RCC 7860 (cell line): Measurements from ENCODE around the gene ZMYND12.
"Not testable (repeated sequence)": the region's sequence is repeated elsewhere in the genome, so short reads cannot be mapped to it uniquely, and the experiment has no call there.

Source experiments
- DNase-seq: peaks from one replicate; pipeline ENCODE4 v3.0.0-alpha.2; 2015; ENCODE audit warnings: low spot score
- FAIRE-seq: peaks from 2 replicates; lab custom pipeline; 2012; peaks lifted over from hg19 to GRCh38; lab: Jason Lieb, UNC

ZMYND12 gene, protein sequence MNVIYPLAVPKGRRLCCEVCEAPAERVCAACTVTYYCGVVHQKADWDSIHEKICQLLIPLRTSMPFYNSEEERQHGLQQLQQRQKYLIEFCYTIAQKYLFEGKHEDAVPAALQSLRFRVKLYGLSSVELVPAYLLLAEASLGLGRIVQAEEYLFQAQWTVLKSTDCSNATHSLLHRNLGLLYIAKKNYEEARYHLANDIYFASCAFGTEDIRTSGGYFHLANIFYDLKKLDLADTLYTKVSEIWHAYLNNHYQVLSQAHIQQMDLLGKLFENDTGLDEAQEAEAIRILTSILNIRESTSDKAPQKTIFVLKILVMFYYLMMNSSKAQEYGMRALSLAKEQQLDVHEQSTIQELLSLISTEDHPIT

GRCh38 chr1:42456010-42456753 is at the start of gene ZMYND12, which contains the start of gene PPCS:
Gene ZMYND12, minus strand, starts transcription at chr1:42456022. Its CDS starts 25 bp downstream, at chr1:42455997.
Gene PPCS, plus strand, starts transcription at chr1:42456543. Its CDS starts 23 bp downstream, at chr1:42456566.
- DNase-seq (peak; percentile 60), FAIRE-seq (no peak)

DNA sequence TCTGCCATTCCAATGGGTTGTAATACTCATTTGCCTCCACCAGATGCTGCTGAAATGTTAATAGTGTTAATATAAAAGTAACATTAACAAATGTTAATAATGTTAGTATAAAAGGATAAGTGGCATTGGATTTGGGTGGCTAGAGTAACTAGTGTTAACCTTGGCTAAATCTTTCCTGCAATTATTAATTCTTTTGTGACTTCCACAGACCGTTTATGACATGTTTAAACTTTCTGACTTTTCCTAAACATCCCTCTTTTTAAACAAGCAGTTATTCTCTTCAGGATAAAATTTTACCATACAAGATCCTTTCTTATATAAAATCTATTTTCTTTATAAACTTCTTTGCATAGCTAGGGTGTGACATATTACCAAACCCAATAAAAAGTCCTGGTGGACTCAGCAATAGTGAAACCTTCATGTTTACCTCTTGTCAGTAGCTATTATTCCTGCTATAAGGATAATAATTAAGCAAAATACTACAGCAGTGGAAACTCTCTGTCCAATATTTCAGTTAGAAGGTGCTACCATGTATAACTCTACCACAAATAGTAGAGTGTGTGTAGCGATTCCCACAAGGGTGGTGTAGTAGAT is 48.8 kb upstream of the ZMYND12 start:
- no peak for FAIRE-seq
- DNase-seq, result no peak

- DNase-seq, FAIRE-seq: not testable (repeated sequence)
These were observed 46.2 kb upstream of the ZMYND12 start for GRCh38 chr1:42502031-42502430.

- no peak for FAIRE-seq
- DNase-seq, result no peak
These were observed 34.4 kb upstream of the ZMYND12 start for GRCh38 chr1:42490237-42490636.

- peak; percentile 93 for DNase-seq
- FAIRE-seq, result peak; percentile 81
These were observed 28.6 kb upstream of the ZMYND12 start for GRCh38 chr1:42484382-42484781.

GRCh38 chr1:42482635-42483153 is 26.9 kb upstream of the ZMYND12 start:
- DNase-seq (no peak), FAIRE-seq (no peak)

DNA sequence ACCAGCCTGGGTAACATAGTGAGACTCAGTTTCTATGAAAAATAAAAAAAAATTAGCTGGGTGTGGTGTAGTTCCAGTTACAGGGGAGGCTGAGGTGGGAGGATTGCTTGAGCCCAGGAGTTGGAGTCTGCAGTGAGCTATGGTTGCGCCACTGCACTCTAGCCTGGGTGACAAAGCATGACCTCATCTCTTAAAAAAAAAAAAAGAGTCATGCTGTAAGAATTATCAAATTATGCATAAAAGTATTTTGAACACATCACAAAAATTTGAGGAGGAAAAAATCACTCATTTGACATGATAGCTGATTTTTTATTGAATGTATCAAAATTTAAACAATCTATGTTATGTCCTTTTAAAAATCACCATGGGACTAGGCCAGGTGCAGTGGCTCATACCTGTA is 25.1 kb upstream of the ZMYND12 start:
- DNase-seq (no peak), FAIRE-seq (no peak)

DNA sequence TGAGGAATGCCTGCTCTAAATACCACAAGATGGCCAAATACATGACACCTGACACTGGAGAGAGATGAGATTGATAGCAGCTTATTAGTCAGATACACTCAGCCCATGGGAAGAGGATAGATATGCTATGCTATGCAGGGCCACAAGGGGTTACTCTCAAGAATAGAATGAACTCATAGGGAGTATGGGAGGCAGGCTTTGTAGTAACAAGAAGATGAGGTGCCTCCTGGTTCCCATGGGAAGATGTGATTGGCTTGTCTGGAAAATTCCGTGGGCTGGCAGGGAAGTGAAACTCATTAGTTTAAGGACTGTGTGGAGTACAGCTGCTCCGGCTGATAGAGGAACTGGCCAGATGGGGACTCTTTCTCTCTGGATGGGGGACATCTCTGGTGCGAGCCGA is 23.8 kb upstream of the ZMYND12 start:
- DNase-seq (no peak), FAIRE-seq (no peak)

DNA sequence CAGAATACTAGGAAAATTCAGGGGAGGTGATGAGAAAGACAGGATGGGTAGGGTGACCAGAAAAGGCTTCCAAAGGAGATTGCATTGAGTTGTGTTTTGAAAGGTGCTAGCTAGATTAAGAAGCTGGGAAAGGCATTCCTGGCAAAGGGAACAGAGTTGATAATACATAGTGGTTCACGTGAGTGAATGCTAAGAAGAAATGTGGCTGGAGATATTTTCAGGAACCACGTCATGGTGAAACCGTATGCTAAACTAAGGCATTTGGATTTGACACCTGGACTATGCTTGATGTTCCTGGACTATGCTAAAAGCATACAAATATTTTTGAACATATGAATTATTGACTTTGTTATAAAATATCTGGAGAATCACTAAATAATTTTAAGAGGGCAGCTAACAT is 22.0 kb upstream of the ZMYND12 start:
- FAIRE-seq (no peak), DNase-seq (no peak)

- DNase-seq, FAIRE-seq: not testable (repeated sequence)
These were observed 21.5 kb upstream of the ZMYND12 start for GRCh38 chr1:42477354-42477753.

DNA sequence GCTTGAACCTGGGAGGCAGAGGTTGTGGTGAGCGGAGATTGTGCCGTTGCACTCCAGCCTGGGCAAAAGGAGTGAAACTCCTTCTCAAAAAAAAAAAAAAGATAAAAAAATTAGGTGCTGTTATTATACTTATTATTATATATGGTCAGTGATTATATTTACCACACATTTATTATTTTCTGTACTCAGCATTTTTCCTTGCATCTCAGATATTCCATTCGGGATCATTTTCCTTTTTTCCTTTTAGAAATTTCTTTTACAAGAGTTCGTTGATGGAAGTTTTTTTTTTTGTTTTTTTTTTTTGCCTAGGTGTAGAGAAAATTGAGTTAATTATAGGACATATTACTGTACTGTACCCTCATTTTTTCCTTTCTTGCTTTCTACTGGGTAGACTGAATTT is 20.8 kb upstream of the ZMYND12 start:
- no peak for DNase-seq
- no peak for FAIRE-seq

- no peak for FAIRE-seq
These were observed 13.9 kb upstream of the ZMYND12 start for GRCh38 chr1:42469727-42470126.

DNA sequence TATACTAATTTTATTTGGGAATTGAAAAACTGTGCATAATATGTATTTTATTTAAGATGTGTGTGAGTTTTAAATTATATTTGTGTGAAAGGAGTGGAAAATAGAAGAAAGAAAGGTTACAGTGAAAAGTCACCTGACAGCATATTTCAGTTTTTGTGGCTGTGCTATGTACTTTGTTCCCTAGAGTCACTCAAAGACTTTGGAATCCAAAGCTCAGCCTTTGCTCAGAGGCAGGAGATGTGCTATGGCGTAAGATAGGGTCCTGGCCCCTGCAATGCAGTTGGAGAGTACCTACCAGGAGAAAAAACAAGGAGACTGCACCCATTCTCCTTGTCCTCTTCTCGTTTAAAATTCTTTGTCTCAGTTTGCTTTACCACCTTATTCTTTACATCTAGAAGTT is 10.2 kb upstream of the ZMYND12 start:
- DNase-seq (no peak), FAIRE-seq (no peak)

More at GRCh38 chr1:42469727-42470126, 13.9 kb upstream of the ZMYND12 start:
- DNase-seq, result no peak

DNA sequence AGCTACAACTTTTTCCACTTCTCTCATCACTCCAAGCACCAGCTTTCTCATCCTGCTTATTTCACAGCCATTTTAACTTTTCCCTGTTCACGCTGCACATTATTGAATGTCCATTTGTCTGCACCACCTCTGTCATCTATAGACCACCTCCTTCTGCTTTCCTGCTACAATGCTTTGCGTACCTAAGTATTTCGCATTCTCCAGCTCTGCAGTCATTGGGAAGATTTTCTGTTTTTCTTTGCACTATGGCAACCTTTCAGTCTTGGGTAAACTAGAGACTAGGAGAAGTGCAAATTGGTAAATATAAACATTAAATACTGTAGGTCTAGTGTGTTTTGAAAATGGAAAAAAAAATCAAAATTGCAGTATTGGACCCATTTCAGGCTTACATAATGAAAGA is 8.1 kb upstream of the ZMYND12 start:
- FAIRE-seq, result no peak
- no peak for DNase-seq

GRCh38 chr1:42462828-42463763 is 7.3 kb upstream of the ZMYND12 start, which contains the start of gene CCDC30:
Gene CCDC30, plus strand, starts transcription at chr1:42463286. Its CDS starts 17,266 bp downstream, at chr1:42480552.
- DNase-seq (peak; percentile 85), FAIRE-seq (peak; percentile 66)

DNA sequence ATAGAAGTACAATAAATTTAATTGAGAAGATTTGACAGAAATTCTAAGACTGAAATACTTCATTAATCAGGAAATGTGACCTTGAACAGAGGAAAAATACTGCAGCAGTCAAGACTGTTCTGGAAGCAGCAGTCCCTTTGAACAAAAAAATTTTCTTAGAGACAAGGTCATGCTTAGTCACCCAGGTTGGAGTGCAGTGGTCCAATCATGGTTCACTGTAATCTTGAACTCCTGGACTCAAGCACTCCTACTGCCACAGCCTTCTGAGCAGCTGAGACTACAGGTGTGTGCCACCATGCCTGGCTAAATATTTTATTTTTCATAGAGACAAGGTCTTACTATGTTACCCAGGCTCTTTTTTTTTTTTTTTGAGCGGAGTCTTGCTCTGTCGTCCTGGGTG is 5.4 kb upstream of the ZMYND12 start:
- FAIRE-seq (no peak), DNase-seq (no peak)

- DNase-seq (peak; percentile 26), FAIRE-seq (no peak)
These were observed 900 bp upstream of the ZMYND12 start for GRCh38 chr1:42456754-42457089.

DNA sequence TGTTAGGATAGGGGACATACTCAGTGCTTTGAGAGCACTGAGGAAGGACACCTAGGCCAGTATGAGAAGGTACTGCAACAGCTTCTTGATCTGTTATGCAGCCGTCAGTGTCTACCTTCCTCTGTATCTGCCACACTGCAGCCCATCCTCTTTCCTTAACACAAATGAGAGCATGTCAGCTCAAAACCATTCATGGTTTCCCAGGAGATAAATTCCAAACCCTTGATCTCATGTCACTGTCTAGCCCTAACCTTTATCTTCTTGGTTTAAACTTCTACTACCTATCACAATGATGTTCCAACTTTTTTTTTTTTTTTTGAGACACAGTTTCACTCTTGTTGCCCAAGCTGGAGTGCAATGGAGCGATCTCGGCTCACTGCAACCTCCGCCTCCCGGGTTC is 1.4 kb downstream of the ZMYND12 start:
- DNase-seq (peak; percentile 71), FAIRE-seq (peak; percentile 4)

DNA sequence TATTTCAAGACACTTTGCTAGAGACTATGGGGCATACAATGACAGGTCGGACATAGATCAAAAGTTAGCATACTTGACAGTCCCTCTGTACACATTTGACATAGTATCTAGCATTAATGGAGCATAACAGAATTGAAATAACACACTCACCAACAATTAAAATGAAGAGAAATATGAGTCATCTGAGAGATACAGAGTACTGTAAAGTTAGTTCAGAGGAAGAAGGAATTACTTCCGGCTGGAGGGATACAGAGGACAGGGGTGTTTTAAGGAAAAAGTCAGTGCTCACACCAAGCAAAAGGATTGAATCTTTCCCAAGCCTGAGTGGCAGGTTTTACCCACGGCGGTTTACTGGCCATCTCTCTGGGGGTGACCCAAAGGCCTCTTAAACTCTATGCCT is 2.4 kb downstream of the ZMYND12 start:
- DNase-seq (peak; percentile 44), FAIRE-seq (peak; percentile 30)

GRCh38 chr1:42450061-42450460 is 5.8 kb downstream of the ZMYND12 start:
- FAIRE-seq (no peak), DNase-seq (no peak)
